Uterus (tissue), 2 donors: ENCODE results near the gene TSPAN4.

Source experiments
- POLR2A ChIP-seq, 2 donors: fragments of 450-650 bp; IDR thresholded peaks; one replicate each; pipeline ENCODE4 v1.6.1; 2016; ENCODE audit warnings: antibody characterized with exemption in 2 of 2, mild to moderate bottlenecking in 1 of 2, moderate library complexity in 1 of 2
- TF ChIP-seq, protein P1 (sequence below), 4 experiments: fragments of 200-600 bp in 2 of 4; fragments of 450-650 bp in 2 of 4; sonication (generic) in 2 of 4; IDR thresholded peaks; one replicate each; pipeline ENCODE4 v1.5.1; 2016 to 2019; ENCODE audit warnings: antibody characterized with exemption in 4 of 4, mild to moderate bottlenecking in 2 of 4, moderate library complexity in 1 of 4

DNA sequence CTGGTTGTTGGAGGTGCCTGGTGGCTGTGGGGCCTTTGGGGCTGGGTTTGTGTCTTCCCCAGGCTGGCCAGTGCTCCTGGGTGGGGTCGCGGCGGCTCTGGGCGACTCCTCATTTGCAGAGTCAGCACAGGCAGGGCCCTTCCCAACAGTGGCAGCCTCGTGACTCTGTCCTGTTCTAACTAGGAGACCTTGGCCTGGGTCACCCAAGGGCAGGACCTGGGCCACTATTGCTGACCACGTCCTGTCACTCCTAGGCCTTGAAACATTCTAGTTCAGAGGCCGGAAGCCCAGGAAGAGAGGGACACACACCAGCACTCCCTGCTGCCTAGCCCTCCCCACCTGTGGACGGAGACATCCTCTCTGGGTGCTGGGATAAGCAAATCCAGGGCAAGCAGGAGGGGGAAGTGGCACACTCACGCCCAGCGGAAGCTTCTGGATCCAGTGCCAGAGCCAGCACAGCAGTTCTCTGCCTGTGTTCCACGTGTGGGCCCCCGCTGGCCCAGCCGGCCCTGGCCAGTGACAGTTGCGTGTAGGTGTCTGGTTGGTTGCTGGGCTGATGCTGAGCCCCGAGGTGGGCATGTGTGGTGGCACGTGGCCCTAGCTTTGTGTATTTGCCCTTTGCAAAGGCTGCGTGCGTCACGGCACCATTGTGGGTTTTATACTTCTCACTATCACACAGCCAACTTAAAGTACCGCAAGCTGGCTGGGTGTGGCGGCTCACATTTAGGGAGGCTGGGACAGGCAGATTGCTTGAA lies 72.3 kb downstream of the TSPAN4 start:
- TF ChIP-seq, protein P1, sequence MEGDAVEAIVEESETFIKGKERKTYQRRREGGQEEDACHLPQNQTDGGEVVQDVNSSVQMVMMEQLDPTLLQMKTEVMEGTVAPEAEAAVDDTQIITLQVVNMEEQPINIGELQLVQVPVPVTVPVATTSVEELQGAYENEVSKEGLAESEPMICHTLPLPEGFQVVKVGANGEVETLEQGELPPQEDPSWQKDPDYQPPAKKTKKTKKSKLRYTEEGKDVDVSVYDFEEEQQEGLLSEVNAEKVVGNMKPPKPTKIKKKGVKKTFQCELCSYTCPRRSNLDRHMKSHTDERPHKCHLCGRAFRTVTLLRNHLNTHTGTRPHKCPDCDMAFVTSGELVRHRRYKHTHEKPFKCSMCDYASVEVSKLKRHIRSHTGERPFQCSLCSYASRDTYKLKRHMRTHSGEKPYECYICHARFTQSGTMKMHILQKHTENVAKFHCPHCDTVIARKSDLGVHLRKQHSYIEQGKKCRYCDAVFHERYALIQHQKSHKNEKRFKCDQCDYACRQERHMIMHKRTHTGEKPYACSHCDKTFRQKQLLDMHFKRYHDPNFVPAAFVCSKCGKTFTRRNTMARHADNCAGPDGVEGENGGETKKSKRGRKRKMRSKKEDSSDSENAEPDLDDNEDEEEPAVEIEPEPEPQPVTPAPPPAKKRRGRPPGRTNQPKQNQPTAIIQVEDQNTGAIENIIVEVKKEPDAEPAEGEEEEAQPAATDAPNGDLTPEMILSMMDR (IDR thresholded peaks at IDR 0.05) = no peak
- no peak for TF ChIP-seq POLR2A (IDR thresholded peaks at IDR 0.05)
